ENCODE results near the gene LGSN. TPM values are rescaled to one million over a fixed set of nuclear protein-coding genes. Genes with fewer than 3 reads are reported as not detected.
"Not testable (repeated sequence)": the region's sequence is repeated elsewhere in the genome, so short reads cannot be mapped to it uniquely, and the experiment has no call there.

LGSN gene
- total and polyA plus RNA-seq, 2 of the 8 experiments (the other 6 are each of a cell fraction or from before 2014, with no cell fraction given), result 0.08 TPM; not detected in 1

DNA sequence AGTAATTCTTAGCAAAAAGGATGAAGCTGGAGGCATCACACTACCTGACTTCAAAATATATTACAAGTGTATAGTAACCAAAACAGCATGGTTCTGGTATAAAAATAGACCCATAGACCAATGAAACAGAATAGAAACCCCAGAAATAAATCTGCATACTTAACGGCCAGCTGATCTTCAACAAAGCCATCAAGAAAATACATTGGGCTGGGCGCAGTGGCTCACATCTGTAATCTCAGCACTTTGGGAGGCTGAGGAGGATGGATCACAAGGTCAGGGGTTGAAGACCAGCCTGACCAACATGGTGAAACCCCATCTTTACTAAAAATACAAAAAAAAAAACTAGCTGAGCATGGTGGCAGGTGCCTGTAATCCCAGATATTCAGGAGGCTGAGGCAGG, 14.9 kb upstream of the LGSN start:
- CTCF ChIA-PET (ENCODE audit: partially characterized antibody), result interaction anchor here (0.6 kb wide), 1 partner anchor 54 kb away, joined by 3 read pairs; no protein-coding TSS in a partner anchor
- H2AFZ ChIP-seq (ENCODE audit: low read length); H3K4me1 ChIP-seq (replicated peaks in 1 of 4; ENCODE audit: control insufficient read depth in 3 of 4, insufficient read depth in 4 of 4, low read length in 3 of 4); H3K4me2 ChIP-seq (ENCODE audit: insufficient read depth in 1 of 2, low read depth in 2 of 2, low read length in 2 of 2); H4K5ac ChIP-seq (ENCODE audit: insufficient read length, low read depth, low read length); H3K4ac ChIP-seq (replicated peaks; ENCODE audit: insufficient read length, low read depth, low read length); H3K23me2 ChIP-seq (ENCODE audit: low read depth, low read length); POLR2A ChIA-PET (ENCODE audit: partially characterized antibody); H3K14ac ChIP-seq (ENCODE audit: insufficient read length); H3K9ac ChIP-seq (replicated peaks in 1 of 4; ENCODE audit: extremely low read depth in 1 of 4, low read depth in 3 of 4, low read length in 3 of 4); FAIRE-seq; H3K9me3 ChIP-seq (ENCODE audit: insufficient read depth in 2 of 2, low read depth in 1 of 2, low read length in 1 of 2); H2BK12ac ChIP-seq (ENCODE audit: low read depth, low read length); H4K20me1 ChIP-seq (replicated peaks in 1 of 2; ENCODE audit: control insufficient read depth in 1 of 2, insufficient read depth in 2 of 2, low read length in 2 of 2); DNase-seq (ENCODE audit: low read depth in 1 of 2, low spot score in 2 of 2); H4K91ac ChIP-seq (replicated peaks; ENCODE audit: insufficient read length, low read length); H3K27me3 ChIP-seq (replicated peaks in 1 of 4; ENCODE audit: control insufficient read depth in 3 of 4, extremely low read depth in 1 of 4, insufficient read depth in 3 of 4, low read length in 3 of 4); H3K4me3 ChIP-seq (ENCODE audit: extremely low read depth in 1 of 4, insufficient read depth in 2 of 4, low read depth in 3 of 4, low read length in 4 of 4); H3K23ac ChIP-seq (ENCODE audit: insufficient read length); H3K18ac ChIP-seq (ENCODE audit: extremely low read depth, low read length); H4K8ac ChIP-seq (ENCODE audit: extremely low read depth, insufficient read depth, low read length); H3K56ac ChIP-seq (replicated peaks; ENCODE audit: insufficient read length, low read depth, low read length); H2BK120ac ChIP-seq (replicated peaks; ENCODE audit: low read depth, low read length); H3K27ac ChIP-seq (ENCODE audit: low read depth, low read length); H2BK5ac ChIP-seq (ENCODE audit: low read depth, low read length); H2BK20ac ChIP-seq (ENCODE audit: low read length); H3K36me3 ChIP-seq (ENCODE audit: control insufficient read depth in 2 of 4, insufficient read depth in 4 of 4, low read length in 3 of 4); H2BK15ac ChIP-seq (ENCODE audit: low read length); H2AK5ac ChIP-seq (ENCODE audit: low read depth, low read length); H3K79me1 ChIP-seq (ENCODE audit: low read depth, low read length); H3K79me2 ChIP-seq (ENCODE audit: control insufficient read depth in 1 of 2, insufficient read depth in 2 of 2, low read length in 2 of 2): not testable (repeated sequence)
- WGBS, 2 experiments (ENCODE audit: extremely low coverage in 1 of 2, insufficient coverage in 1 of 2, insufficient read length in 1 of 2, insufficient replicate concordance in 2 of 2, low coverage in 1 of 2, low lambda C conversion rate in 2 of 2, missing lambda C conversion rate in 1 of 2), result 91% methylated on average over 2 of the region's 2 CpGs; no CpG with 5 or more reads in 1 of the 2 experiments

Data from H1 (cell line).